Fibroblast of the conjunctiva (primary cell): ENCODE measurements around the gene PRKAR2B.
"Not testable (repeated sequence)": the region's sequence is repeated elsewhere in the genome, so short reads cannot be mapped to it uniquely, and the experiment has no call there.

Experiments used
- DNase-seq: peaks from one replicate; pipeline ENCODE4 v3.0.0-alpha.2; 2010; ENCODE audit warnings: low read depth

Gene PRKAR2B

GRCh38 chr7:107048783-107049418, 4.4 kb downstream of the PRKAR2B start:
- DNase-seq, result no peak

- no peak for DNase-seq
Observed at GRCh38 chr7:107049480-107049879, 5.0 kb downstream of the PRKAR2B start.

GRCh38 chr7:107049971-107050532, 5.5 kb downstream of the PRKAR2B start:
- no peak for DNase-seq

- DNase-seq, result no peak
Observed at GRCh38 chr7:107051376-107051775, 6.9 kb downstream of the PRKAR2B start.

- not testable (repeated sequence) for DNase-seq
Observed at GRCh38 chr7:107054965-107055364, 10.5 kb downstream of the PRKAR2B start.

- not testable (repeated sequence) for DNase-seq
Observed at GRCh38 chr7:107056058-107056457, 11.6 kb downstream of the PRKAR2B start.

GRCh38 chr7:107056728-107057473, 12.4 kb downstream of the PRKAR2B start:
- no peak for DNase-seq

GRCh38 chr7:107057474-107057833, 12.9 kb downstream of the PRKAR2B start:
- DNase-seq, result no peak

- DNase-seq, result no peak
Observed at GRCh38 chr7:107059468-107059867, 15.0 kb downstream of the PRKAR2B start.

GRCh38 chr7:107063245-107064120, 19.0 kb downstream of the PRKAR2B start:
- DNase-seq, result no peak

GRCh38 chr7:107064255-107064654, 19.8 kb downstream of the PRKAR2B start:
- no peak for DNase-seq

GRCh38 chr7:107065929-107066247, 21.4 kb downstream of the PRKAR2B start:
- no peak for DNase-seq

- DNase-seq, result no peak
Observed at GRCh38 chr7:107068156-107068555, 23.7 kb downstream of the PRKAR2B start.

- no peak for DNase-seq
Observed at GRCh38 chr7:107069457-107069856, 25.0 kb downstream of the PRKAR2B start.

- no peak for DNase-seq
Observed at GRCh38 chr7:107070710-107071109, 26.2 kb downstream of the PRKAR2B start.

- DNase-seq, result no peak
Observed at GRCh38 chr7:107071129-107071528, 26.6 kb downstream of the PRKAR2B start.

- no peak for DNase-seq
Observed at GRCh38 chr7:107072133-107072532, 27.6 kb downstream of the PRKAR2B start.

- no peak for DNase-seq
Observed at GRCh38 chr7:107075863-107076574, 31.5 kb downstream of the PRKAR2B start.

- DNase-seq, result no peak
Observed at GRCh38 chr7:107076781-107077698, 32.5 kb downstream of the PRKAR2B start.

- no peak for DNase-seq
Observed at GRCh38 chr7:107077699-107078516, 33.4 kb downstream of the PRKAR2B start.
